ENCODE data around the gene LZTS2.

The LZTS2 gene

GRCh38 chr10:100980711-100981110 lies 18.9 kb upstream of the LZTS2 start:
- H3K27ac ChIP-seq: no peak overlapping the region
- DNase-seq (ENCODE audit: low read depth, low spot score): no peak
- no peaks in the 10 kb centered on the region for H3K36me3 ChIP-seq (ENCODE audit: insufficient read depth, low read length)
- no peaks in the 10 kb centered on the region for H3K9me3 ChIP-seq (ENCODE audit: low read depth, low read length)
- TF ChIP-seq POLR2AphosphoS5 (IDR thresholded peaks at IDR 0.05; ENCODE audit: borderline replicate concordance, low read depth, low read length) (no peak), FOXP2 (optimal IDR thresholded peaks at IDR 0.05; ENCODE audit: control extremely low read depth, extremely low read length, insufficient read depth) (no peak), EZH2 (IDR thresholded peaks at IDR 0.05) (no peak)
- H3K9ac ChIP-seq (ENCODE audit: insufficient read length): no peak overlapping the region
- no peak overlapping the region for H3K4me3 ChIP-seq

DNA sequence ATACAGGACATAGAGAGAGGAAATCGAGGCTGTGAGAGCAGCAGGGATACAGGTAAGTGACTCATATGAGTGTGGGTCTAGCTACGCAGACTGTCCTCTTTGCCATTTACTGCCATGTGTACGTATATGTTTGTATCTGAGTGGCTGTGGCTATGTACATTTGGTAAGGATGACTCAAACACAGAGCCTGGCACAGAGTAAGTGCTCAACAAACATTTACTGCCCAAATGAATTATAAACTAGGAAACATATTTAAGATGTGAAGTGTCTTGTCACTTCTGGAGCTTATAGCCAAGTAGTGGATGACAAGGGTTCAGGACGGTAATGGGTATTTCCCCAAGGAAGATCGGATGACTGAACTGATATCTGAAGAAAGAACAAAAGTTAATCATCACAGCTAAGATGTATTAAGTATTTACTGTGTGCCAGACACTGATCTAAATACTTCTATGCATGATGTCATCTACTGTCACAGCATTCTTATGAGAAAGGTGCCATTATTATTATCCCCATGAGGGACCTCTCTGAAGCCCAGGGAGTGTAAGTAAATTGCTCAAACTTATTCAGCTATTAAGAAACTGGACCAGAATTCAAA lies 18.3 kb upstream of the LZTS2 start:
- Histone ChIP-seq H3K4me3 (no peak overlapping the region), H3K9ac (ENCODE audit: insufficient read length) (no peak overlapping the region), H3K27ac (no peak overlapping the region), H3K36me3 (ENCODE audit: insufficient read depth, low read length) (0 out of 2 replicates have a peak, but pooled peaks cover 3% of the 10 kb centered on the region), H3K9me3 (ENCODE audit: low read depth, low read length) (no peaks in the 10 kb centered on the region)
- no peak for TF ChIP-seq POLR2AphosphoS5 (IDR thresholded peaks at IDR 0.05; ENCODE audit: borderline replicate concordance, low read depth, low read length)
- TF ChIP-seq FOXP2 (optimal IDR thresholded peaks at IDR 0.05; ENCODE audit: control extremely low read depth, extremely low read length, insufficient read depth): no peak
- TF ChIP-seq EZH2 (IDR thresholded peaks at IDR 0.05): no peak
- DNase-seq (ENCODE audit: low read depth, low spot score): no peak

DNA sequence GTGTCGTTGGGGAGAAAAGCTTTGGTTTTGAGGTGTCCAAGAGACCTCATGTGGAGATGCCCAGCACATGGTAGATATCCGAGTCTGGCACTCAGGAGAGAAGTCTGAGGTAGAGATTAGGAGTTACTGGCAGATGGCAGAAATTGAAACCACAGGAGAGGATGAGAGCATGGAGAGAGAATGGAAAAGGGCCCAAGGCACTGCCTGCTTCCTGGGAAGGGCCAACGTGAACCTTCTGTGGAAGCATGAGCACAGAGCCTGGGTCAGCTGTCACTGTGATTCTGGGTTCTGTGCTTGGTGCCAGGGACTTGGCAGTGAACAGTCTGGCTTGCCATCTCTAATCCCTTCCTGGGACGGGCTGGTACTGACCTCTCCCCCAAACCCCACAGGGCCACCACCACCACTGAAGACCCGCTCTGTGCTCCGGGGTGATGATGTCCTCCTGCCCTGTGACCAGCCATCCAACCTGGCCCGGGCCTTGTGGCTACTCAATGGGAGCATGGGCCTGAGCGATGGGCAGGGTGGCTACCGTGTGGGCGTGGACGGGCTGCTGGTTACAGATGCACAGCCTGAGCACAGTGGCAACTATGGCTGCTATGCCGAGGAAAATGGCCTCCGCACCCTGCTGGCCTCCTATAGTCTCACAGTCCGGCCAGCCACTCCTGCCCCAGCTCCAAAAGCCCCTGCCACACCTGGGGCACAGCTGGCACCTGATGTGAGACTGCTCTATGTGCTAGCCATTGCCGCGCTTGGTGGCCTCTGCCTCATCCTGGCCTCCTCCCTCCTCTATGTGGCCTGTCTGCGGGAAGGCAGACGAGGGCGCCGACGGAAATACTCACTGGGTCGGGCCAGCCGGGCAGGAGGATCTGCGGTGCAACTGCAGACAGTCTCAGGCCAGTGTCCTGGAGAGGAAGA lies 16.4 kb upstream of the LZTS2 start:
- DNase-seq (ENCODE audit: low read depth, low spot score): no peak
- TF ChIP-seq POLR2AphosphoS5 (IDR thresholded peaks at IDR 0.05; ENCODE audit: borderline replicate concordance, low read depth, low read length) (no peak), EZH2 (IDR thresholded peaks at IDR 0.05) (no peak), FOXP2 (optimal IDR thresholded peaks at IDR 0.05; ENCODE audit: control extremely low read depth, extremely low read length, insufficient read depth) (no peak)
- no peak overlapping the region for H3K4me3 ChIP-seq
- H3K9me3 ChIP-seq (ENCODE audit: low read depth, low read length): no peaks in the 10 kb centered on the region
- no peak overlapping the region for H3K27ac ChIP-seq
- H3K36me3 ChIP-seq (ENCODE audit: insufficient read depth, low read length): 0 out of 2 replicates have a peak, but pooled peaks cover 3% of the 10 kb centered on the region
- no peak overlapping the region for H3K9ac ChIP-seq (ENCODE audit: insufficient read length)

DNA sequence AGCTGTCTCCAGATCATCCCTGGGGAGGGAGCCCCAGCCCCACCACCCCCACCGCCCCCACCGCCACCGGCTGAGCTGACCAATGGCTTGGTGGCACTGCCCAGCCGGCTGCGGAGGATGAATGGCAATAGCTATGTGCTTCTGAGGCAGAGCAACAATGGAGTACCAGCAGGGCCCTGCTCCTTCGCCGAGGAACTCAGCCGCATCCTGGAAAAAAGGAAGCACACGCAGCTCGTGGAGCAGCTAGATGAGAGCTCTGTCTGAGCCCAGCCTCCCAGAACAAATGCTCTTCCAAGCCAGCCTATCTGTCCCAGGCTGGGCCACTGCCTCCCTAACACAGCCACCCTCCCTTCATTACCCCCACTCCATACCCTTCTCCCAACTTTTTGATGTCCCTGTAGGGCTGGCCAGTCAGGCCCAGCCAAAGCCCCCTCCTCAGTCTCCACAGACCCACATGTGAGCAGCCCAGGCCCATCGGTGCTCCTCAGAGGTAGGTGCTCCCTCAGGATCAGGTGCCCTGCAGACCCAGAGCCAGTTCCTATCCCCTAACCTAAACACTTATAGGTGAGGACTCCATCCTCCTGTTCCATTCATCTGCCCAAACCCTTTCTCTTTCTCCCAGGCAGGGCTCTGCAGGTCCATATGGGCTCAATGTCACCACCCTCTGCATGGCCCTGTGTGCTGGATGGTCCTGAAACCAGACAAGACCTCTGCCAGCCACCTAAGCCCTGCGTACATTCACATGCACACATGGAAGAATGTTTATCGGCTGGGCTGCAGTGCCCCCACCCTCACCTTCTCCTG lies 15.5 kb upstream of the LZTS2 start:
- TF ChIP-seq EZH2 (IDR thresholded peaks at IDR 0.05) (no peak), POLR2AphosphoS5 (IDR thresholded peaks at IDR 0.05; ENCODE audit: borderline replicate concordance, low read depth, low read length) (no peak), FOXP2 (optimal IDR thresholded peaks at IDR 0.05; ENCODE audit: control extremely low read depth, extremely low read length, insufficient read depth) (no peak)
- H3K9ac ChIP-seq (ENCODE audit: insufficient read length): no peak overlapping the region
- H3K9me3 ChIP-seq (ENCODE audit: low read depth, low read length): no peaks in the 10 kb centered on the region
- no peak for DNase-seq (ENCODE audit: low read depth, low spot score)
- no peak overlapping the region for H3K4me3 ChIP-seq
- peaks cover 6% of the 10 kb centered on the region; the same call in 1 of the 2 replicates for H3K36me3 ChIP-seq (ENCODE audit: insufficient read depth, low read length)
- no peak overlapping the region for H3K27ac ChIP-seq

GRCh38 chr10:100984672-100985177 lies 14.9 kb upstream of the LZTS2 start:
- Histone ChIP-seq H3K27ac (no peak overlapping the region), H3K9me3 (ENCODE audit: low read depth, low read length) (no peaks in the 10 kb centered on the region), H3K9ac (ENCODE audit: insufficient read length) (no peak overlapping the region), H3K4me3 (no peak overlapping the region), H3K36me3 (ENCODE audit: insufficient read depth, low read length) (peaks cover 13% of the 10 kb centered on the region; the same call in 1 of the 2 replicates)
- DNase-seq (ENCODE audit: low read depth, low spot score): no peak
- TF ChIP-seq EZH2 (IDR thresholded peaks at IDR 0.05) (no peak), POLR2AphosphoS5 (IDR thresholded peaks at IDR 0.05; ENCODE audit: borderline replicate concordance, low read depth, low read length) (no peak), FOXP2 (optimal IDR thresholded peaks at IDR 0.05; ENCODE audit: control extremely low read depth, extremely low read length, insufficient read depth) (no peak)

DNA sequence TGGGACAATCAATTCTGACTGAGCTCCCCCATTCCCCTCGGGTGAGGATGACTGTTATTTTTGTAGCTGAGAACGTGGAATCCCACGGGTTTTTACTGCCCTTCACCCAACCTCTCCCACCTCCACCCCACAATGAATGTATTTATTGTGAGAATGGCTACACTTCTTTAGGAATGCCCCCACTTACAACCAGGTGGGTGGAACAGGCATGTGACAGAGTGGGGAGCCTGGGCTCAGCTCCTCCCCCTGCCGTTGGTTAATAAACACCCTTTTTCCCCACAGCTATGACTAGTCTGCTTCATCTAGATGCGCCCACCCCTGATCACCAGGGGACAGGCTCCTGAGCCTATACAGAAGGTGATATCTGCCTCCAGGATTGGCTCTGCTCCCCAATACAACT lies 14.3 kb upstream of the LZTS2 start:
- Histone ChIP-seq H3K9ac (ENCODE audit: insufficient read length) (no peak overlapping the region), H3K9me3 (ENCODE audit: low read depth, low read length) (no peaks in the 10 kb centered on the region), H3K36me3 (ENCODE audit: insufficient read depth, low read length) (peaks cover 15% of the 10 kb centered on the region), H3K27ac (no peak overlapping the region), H3K4me3 (no peak overlapping the region)
- TF ChIP-seq EZH2 (IDR thresholded peaks at IDR 0.05) (no peak), POLR2AphosphoS5 (IDR thresholded peaks at IDR 0.05; ENCODE audit: borderline replicate concordance, low read depth, low read length) (no peak)
- no peak for DNase-seq (ENCODE audit: low read depth, low spot score)

GRCh38 chr10:100986623-100986951 lies 13.0 kb upstream of the LZTS2 start:
- Histone ChIP-seq H3K9me3 (ENCODE audit: low read depth, low read length) (no peaks in the 10 kb centered on the region), H3K9ac (ENCODE audit: insufficient read length) (peak overlapping the region; percentile 92), H3K36me3 (ENCODE audit: insufficient read depth, low read length) (peaks cover 27% of the 10 kb centered on the region), H3K27ac (no peak overlapping the region), H3K4me3 (peak overlapping the region; percentile 90)
- no peak for TF ChIP-seq POLR2AphosphoS5 (IDR thresholded peaks at IDR 0.05; ENCODE audit: borderline replicate concordance, low read depth, low read length)
- no peak for TF ChIP-seq FOXP2 (optimal IDR thresholded peaks at IDR 0.05; ENCODE audit: control extremely low read depth, extremely low read length, insufficient read depth)
- TF ChIP-seq EZH2 (IDR thresholded peaks at IDR 0.05): no peak
- no peak for DNase-seq (ENCODE audit: low read depth, low spot score)
